D721Med (cell line): ENCODE results near the gene XRRA1.
"Not testable (repeated sequence)": the region's sequence is repeated elsewhere in the genome, so short reads cannot be mapped to it uniquely, and the experiment has no call there.

ENCODE experiments used
- DNase-seq: peaks from one replicate; pipeline ENCODE4 v3.0.0; 2011; ENCODE audit warnings: low spot score; ENCODE audit not compliant: insufficient read length
- FAIRE-seq: peaks from 2 replicates; lab custom pipeline; 2011; peaks lifted over from hg19 to GRCh38; lab: Jason Lieb, UNC
- TF ChIP-seq, protein P1 (sequence below): IDR thresholded peaks from 2 replicates; pipeline ENCODE4 v1.5.1; 2012; ENCODE audit warnings: mild to moderate bottlenecking, control low read depth; ENCODE audit not compliant: insufficient read depth; ENCODE audit errors: missing control alignments

The XRRA1 gene

DNA sequence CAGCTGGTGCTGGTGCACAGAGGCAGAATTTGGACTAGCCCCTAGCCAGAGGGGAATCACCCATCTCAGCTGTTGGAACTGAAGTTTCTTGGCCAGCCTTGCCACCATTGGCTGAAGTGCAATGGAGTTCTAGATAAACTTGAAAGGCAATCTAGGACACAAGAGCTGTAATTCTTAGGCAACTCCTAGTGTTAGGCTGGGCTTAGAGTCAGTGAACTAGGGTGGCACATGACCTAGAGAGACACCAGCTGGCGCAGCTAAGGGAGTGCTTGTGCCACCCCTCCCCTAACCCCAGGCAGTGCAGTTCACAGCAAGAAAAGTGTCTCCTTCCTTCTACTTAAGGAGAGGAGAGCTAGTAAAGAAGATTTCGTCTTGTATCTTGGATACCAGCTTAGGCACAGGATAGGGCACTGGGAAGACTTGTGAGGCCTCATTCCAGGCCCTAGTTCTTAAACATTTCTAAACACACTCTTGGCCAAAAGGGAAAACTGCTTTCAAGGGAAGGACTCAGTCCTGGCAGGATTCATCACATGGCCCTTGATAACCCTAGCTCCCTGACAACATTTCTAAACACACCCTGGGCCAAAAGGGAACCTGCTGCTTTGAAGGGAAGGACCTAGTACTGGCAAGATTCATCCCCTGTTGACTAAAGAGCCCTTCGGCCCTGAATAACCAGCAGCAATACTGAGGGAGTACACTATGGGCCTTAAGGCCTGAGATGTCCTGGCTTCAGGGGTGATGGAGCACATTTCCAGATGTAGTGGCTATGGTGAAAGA, 53.4 kb downstream of the XRRA1 start:
- DNase-seq (no peak), FAIRE-seq (no peak)
- TF ChIP-seq, protein P1, sequence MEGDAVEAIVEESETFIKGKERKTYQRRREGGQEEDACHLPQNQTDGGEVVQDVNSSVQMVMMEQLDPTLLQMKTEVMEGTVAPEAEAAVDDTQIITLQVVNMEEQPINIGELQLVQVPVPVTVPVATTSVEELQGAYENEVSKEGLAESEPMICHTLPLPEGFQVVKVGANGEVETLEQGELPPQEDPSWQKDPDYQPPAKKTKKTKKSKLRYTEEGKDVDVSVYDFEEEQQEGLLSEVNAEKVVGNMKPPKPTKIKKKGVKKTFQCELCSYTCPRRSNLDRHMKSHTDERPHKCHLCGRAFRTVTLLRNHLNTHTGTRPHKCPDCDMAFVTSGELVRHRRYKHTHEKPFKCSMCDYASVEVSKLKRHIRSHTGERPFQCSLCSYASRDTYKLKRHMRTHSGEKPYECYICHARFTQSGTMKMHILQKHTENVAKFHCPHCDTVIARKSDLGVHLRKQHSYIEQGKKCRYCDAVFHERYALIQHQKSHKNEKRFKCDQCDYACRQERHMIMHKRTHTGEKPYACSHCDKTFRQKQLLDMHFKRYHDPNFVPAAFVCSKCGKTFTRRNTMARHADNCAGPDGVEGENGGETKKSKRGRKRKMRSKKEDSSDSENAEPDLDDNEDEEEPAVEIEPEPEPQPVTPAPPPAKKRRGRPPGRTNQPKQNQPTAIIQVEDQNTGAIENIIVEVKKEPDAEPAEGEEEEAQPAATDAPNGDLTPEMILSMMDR: no peak

DNA sequence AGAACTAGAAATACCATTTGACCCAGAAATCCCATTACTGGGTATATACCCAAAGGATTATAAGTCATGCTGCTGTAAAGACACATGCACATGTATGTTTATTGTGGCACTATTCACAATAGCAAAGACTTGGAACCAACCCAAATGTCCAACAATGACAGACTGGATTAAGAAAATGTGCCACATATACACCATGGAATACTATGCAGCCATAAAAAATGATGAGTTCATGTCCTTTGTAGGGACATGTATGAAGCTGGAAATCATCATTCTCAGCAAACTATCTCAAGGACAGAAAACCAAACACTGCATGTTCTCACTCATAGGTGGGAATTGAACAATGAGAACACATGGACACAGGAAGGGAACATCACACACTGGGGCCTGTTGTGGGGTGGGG, 55.9 kb downstream of the XRRA1 start:
- not testable (repeated sequence) for FAIRE-seq

DNA sequence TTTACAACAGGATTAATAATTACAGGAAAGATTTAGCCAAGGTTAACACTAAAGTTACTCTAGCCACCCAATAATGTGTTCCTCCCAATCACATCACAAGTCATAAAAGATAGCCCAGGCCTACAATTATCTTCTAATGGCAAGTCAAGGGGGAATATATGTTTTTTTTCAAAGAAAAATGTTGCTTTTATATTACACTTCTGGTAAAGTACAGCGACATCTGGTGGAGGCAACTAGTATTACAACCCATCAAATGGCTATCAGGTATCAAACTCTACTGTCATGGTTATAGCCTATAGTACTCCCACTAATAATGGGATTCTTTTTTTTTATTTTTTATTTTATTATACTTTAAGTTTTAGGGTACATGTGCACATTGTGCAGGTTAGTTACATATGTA, 71.8 kb downstream of the XRRA1 start:
- no peak for FAIRE-seq
- DNase-seq: no peak
- TF ChIP-seq, protein P1: no peak

More for the DNA sequence above, 55.9 kb downstream of the XRRA1 start:
- DNase-seq: not testable (repeated sequence)

DNA sequence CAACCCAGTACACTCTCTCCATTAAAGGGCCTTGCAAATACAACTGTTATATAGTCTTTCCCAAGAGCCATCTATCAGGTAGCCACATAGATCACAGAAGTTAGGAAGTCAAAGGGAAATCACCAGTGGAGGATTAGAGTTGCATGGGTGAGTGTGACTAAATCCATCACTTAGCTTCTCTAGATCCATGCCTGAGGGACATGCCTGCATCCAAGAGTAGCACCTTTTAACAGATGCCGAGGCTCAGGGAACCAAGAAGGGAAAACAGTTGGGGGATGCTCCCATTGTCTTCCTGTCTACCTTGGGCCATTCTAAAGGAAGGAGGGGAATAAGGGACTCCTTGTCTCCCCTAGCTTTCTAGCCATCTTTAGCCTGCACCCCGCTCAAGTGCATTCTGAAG, 77.9 kb downstream of the XRRA1 start:
- FAIRE-seq: no peak
- TF ChIP-seq, protein P1: no peak
- no peak for DNase-seq

DNA sequence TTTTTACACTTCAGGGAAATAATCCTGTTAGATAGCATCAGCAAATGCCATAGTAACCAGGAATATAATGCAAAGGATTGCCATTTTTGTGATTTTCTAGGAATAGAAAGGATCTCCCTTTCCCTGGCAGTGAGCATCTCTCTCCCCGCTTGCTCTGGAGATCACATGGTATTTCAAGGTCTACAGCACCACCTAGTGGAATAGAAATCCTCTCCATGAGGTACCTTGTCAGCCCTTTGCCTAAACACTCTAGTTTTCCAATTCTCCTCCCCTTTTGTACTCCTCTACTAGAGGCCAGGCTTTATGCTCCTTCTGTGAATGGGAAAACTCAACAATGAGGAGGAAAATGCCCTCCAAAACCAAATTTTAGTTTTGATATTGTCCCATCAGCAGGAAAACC, 78.4 kb downstream of the XRRA1 start:
- FAIRE-seq: no peak
- TF ChIP-seq, protein P1: peak; percentile 26
- peak; percentile 22 for DNase-seq

DNA sequence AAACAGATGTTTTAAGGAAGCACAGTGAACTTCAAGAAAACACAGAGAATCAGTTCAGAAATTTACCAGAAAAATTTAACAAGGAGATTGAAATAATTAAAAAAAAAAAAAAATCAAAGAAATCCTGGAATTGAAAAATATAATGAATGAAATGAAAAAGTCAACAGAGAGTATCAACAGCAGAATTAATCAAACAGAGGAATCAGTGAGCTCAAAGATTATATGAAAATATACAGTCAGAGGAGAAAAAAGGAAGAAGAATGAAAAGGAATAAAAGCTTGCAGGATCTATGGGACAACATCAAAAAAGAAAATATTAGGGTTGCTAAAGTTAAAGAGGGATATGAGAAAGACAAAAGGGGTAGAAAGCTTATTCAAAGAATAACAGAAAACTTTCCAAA, 82.3 kb downstream of the XRRA1 start:
- TF ChIP-seq, protein P1: no peak
- FAIRE-seq: no peak

DNA sequence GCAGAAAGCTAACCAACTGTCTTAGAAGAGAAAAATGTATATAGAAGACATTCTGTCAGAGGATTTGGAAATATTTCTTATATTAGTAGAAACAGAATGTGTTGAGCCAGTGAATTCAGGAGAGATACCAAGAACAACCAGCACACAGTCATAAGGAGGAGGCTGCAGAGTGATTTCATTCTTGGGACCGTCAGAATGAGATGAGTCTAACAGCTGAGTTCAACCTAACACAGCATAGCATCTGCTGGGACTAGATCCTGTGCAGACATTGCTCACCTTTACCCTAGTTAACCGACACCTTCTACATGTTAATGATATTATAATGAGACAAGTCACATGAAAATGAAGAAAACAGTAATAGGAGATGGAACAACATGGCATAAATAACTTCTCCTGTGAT, 85.5 kb downstream of the XRRA1 start:
- no peak for FAIRE-seq
- TF ChIP-seq, protein P1: no peak
- no peak for DNase-seq

More for the DNA sequence above, 82.3 kb downstream of the XRRA1 start:
- DNase-seq: no peak
